Naive B cell (primary cell): ENCODE data around the gene TUBB6. TPM values are rescaled to one million over a fixed set of nuclear protein-coding genes. Genes with fewer than 3 reads are reported as not detected.
A peak's percentile ranks its signal among the peaks of the same experiment; 100 is the strongest.

Experiments used
- ATAC-seq, 2 donors: fragments of 150-1000 bp; cut with Tn5 transposase; 2 replicates each; pipeline ENCODE4 v1.10.0; 2021; ENCODE audit warnings: low read depth in 2 of 2, mild to moderate bottlenecking in 2 of 2, moderate library complexity in 2 of 2
- DNase-seq: peaks from one replicate; pipeline ENCODE4 v3.0.0; 2022
- H3K27ac Mint-ChIP-seq, 6 donors: one replicate each; pipeline ENCODE4 v1.8.0; 2020 to 2022; ENCODE audit warnings: mild to moderate bottlenecking in 6 of 6, mixed read lengths in 6 of 6, moderate library complexity in 5 of 6, inconsistent platforms in 2 of 6
- H3K27me3 Mint-ChIP-seq, 3 donors: one replicate each; pipeline ENCODE4 v1.8.0; 2021 to 2022; ENCODE audit warnings: mixed read lengths in 3 of 3, mild to moderate bottlenecking in 1 of 3
- H3K36me3 Mint-ChIP-seq, 2 donors: one replicate each; pipeline ENCODE4 v1.8.0; 2020 to 2022; ENCODE audit warnings: mixed read lengths in 2 of 2, inconsistent platforms in 1 of 2, mild to moderate bottlenecking in 1 of 2
- H3K4me1 Mint-ChIP-seq, 3 donors: one replicate each; pipeline ENCODE4 v1.8.0; 2020 to 2022; ENCODE audit warnings: mixed read lengths in 3 of 3, inconsistent platforms in 1 of 3, mild to moderate bottlenecking in 1 of 3, moderate library complexity in 1 of 3
- H3K4me3 Mint-ChIP-seq, 8 donors: one replicate each; pipeline ENCODE4 v1.8.0; 2020 to 2022; ENCODE audit warnings: mild to moderate bottlenecking in 8 of 8, mixed read lengths in 8 of 8, moderate library complexity in 8 of 8, inconsistent platforms in 2 of 8
- H3K9me3 Mint-ChIP-seq, 7 donors: one replicate each; pipeline ENCODE4 v1.8.0; 2020 to 2022; ENCODE audit warnings: mixed read lengths in 7 of 7, mild to moderate bottlenecking in 5 of 7, inconsistent platforms in 2 of 7, moderate library complexity in 1 of 7
- polyA plus RNA-seq, 6 donors: library from polyadenylated mRNA; unstranded; fragments of 300-500 nt; fragmentation: Illumina TruSeq; gene quantifications; one replicate each; pipeline ENCODE4 v1.2.3, GENCODE V29; 2021; ENCODE audit warnings: low read depth in 6 of 6

TUBB6 gene
- polyA plus RNA-seq, 6 donors from 2014 or later = 28.3 to 56.7 (median 43.6) TPM

- peak overlapping the region in 3 of 6 donors; percentile 38 to 69 (median 49) for H3K27ac Mint-ChIP-seq
- no peak for DNase-seq
- H3K9me3 Mint-ChIP-seq = peaks cover 0 to 25% (median 6%) of the 10 kb centered on the region in 7 donors
- H3K27me3 Mint-ChIP-seq = no peaks in the 10 kb centered on the region
- ATAC-seq = no peak
- peaks cover 25 to 54% (median 45%) of the 10 kb centered on the region in 3 donors for H3K4me1 Mint-ChIP-seq
- H3K36me3 Mint-ChIP-seq = peaks cover 8 to 10% of the 10 kb centered on the region in 2 donors
- H3K4me3 Mint-ChIP-seq = no peak overlapping the region
Measured at GRCh38 chr18:12312976-12313375, 4.9 kb downstream of the TUBB6 start.

- H3K9me3 Mint-ChIP-seq = peaks cover 0 to 25% (median 6%) of the 10 kb centered on the region in 7 donors
- peak overlapping the region in 5 of 6 donors; percentile 38 to 82 (median 66) for H3K27ac Mint-ChIP-seq
- peaks cover 32 to 61% (median 51%) of the 10 kb centered on the region in 3 donors for H3K4me1 Mint-ChIP-seq
- H3K27me3 Mint-ChIP-seq = no peaks in the 10 kb centered on the region
- no peak for DNase-seq
- peak overlapping the region in 5 of 8 donors; percentile 13 to 77 (median 14) for H3K4me3 Mint-ChIP-seq
- H3K36me3 Mint-ChIP-seq = peaks cover 8 to 10% of the 10 kb centered on the region in 2 donors
- no peak for ATAC-seq
Measured at GRCh38 chr18:12313530-12314245, 5.6 kb downstream of the TUBB6 start.

- Mint-ChIP-seq H3K4me1 (peaks cover 28 to 64% (median 45%) of the 10 kb centered on the region in 3 donors), H3K27me3 (no peaks in the 10 kb centered on the region), H3K36me3 (peaks cover 8 to 10% of the 10 kb centered on the region in 2 donors), H3K4me3 (peak overlapping the region in 7 of 8 donors; percentile 34 to 77 (median 57)), H3K27ac (peak overlapping the region in 4 of 6 donors; percentile 30 to 89 (median 76)), H3K9me3 (peaks cover 0 to 25% (median 6%) of the 10 kb centered on the region in 7 donors)
- peak; percentile 30 for ATAC-seq
- no peak for DNase-seq
Measured at GRCh38 chr18:12314591-12315305, 6.7 kb downstream of the TUBB6 start.

- peak overlapping the region in 5 of 6 donors; percentile 66 to 93 (median 86) for H3K27ac Mint-ChIP-seq
- DNase-seq = peak; percentile 38
- peak overlapping the region; percentile 6 to 88 (median 66) for H3K4me3 Mint-ChIP-seq
- H3K36me3 Mint-ChIP-seq = peaks cover 8 to 10% of the 10 kb centered on the region in 2 donors
- no peaks in the 10 kb centered on the region for H3K27me3 Mint-ChIP-seq
- peaks cover 29 to 64% (median 45%) of the 10 kb centered on the region in 3 donors for H3K4me1 Mint-ChIP-seq
- peak; percentile 45 to 61 for ATAC-seq
- peaks cover 0 to 24% (median 6%) of the 10 kb centered on the region in 7 donors for H3K9me3 Mint-ChIP-seq
Measured at GRCh38 chr18:12315490-12315889, 7.4 kb downstream of the TUBB6 start.

GRCh38 chr18:12315911-12316310 is 7.9 kb downstream of the TUBB6 start:
- ATAC-seq (no peak), DNase-seq (no peak)
- Mint-ChIP-seq H3K27ac (peak overlapping the region in 5 of 6 donors; percentile 66 to 93 (median 86)), H3K27me3 (no peaks in the 10 kb centered on the region), H3K4me1 (peaks cover 33 to 69% (median 49%) of the 10 kb centered on the region in 3 donors), H3K36me3 (peaks cover 8 to 10% of the 10 kb centered on the region in 2 donors), H3K9me3 (peaks cover 0 to 19% (median 6%) of the 10 kb centered on the region in 7 donors), H3K4me3 (peak overlapping the region; percentile 6 to 88 (median 66))

- H3K27me3 Mint-ChIP-seq = no peaks in the 10 kb centered on the region
- peak overlapping the region; percentile 58 to 95 (median 84) for H3K27ac Mint-ChIP-seq
- peaks cover 0 to 9% (median 0%) of the 10 kb centered on the region in 7 donors for H3K9me3 Mint-ChIP-seq
- no peaks in the 10 kb centered on the region for H3K36me3 Mint-ChIP-seq
- H3K4me3 Mint-ChIP-seq = peak overlapping the region; percentile 29 to 82 (median 68)
- H3K4me1 Mint-ChIP-seq = peaks cover 40 to 79% (median 55%) of the 10 kb centered on the region in 3 donors
- ATAC-seq = peak; percentile 63 to 66
- DNase-seq = peak; percentile 51
Measured at GRCh38 chr18:12317664-12318333, 9.8 kb downstream of the TUBB6 start.

GRCh38 chr18:12318334-12318697 is 10.3 kb downstream of the TUBB6 start:
- Mint-ChIP-seq H3K27me3 (no peaks in the 10 kb centered on the region), H3K36me3 (no peaks in the 10 kb centered on the region), H3K4me3 (peak overlapping the region; percentile 29 to 82 (median 68)), H3K27ac (peak overlapping the region; percentile 54 to 92 (median 82)), H3K9me3 (peaks cover 0 to 4% (median 0%) of the 10 kb centered on the region in 7 donors), H3K4me1 (peaks cover 40 to 84% (median 54%) of the 10 kb centered on the region in 3 donors)
- DNase-seq (no peak), ATAC-seq (peak; percentile 15 to 22)

GRCh38 chr18:12318857-12319256 is 10.8 kb downstream of the TUBB6 start:
- DNase-seq (no peak), ATAC-seq (no peak)
- Mint-ChIP-seq H3K27me3 (no peaks in the 10 kb centered on the region), H3K36me3 (no peaks in the 10 kb centered on the region), H3K9me3 (no peaks in the 10 kb centered on the region), H3K4me3 (peak overlapping the region in 3 of 8 donors; percentile 29 to 82 (median 67)), H3K4me1 (peaks cover 40 to 80% (median 48%) of the 10 kb centered on the region in 3 donors), H3K27ac (peak overlapping the region in 5 of 6 donors; percentile 6 to 92 (median 76))

GRCh38 chr18:12321333-12321732 is 13.3 kb downstream of the TUBB6 start:
- Mint-ChIP-seq H3K4me1 (peaks cover 29 to 55% (median 30%) of the 10 kb centered on the region in 3 donors), H3K27me3 (no peaks in the 10 kb centered on the region), H3K9me3 (no peaks in the 10 kb centered on the region), H3K27ac (peak overlapping the region in 5 of 6 donors; percentile 56 to 86 (median 65)), H3K36me3 (no peaks in the 10 kb centered on the region), H3K4me3 (peak overlapping the region in 3 of 8 donors; percentile 44 to 73 (median 51))
- ATAC-seq = peak; percentile 54 to 62
- no peak for DNase-seq

- Mint-ChIP-seq H3K36me3 (peaks cover 7% of the 10 kb centered on the region in 2 donors), H3K27ac (no peak overlapping the region), H3K4me1 (peaks cover 16 to 34% (median 17%) of the 10 kb centered on the region in 3 donors), H3K9me3 (no peaks in the 10 kb centered on the region), H3K4me3 (no peak overlapping the region), H3K27me3 (no peaks in the 10 kb centered on the region)
- DNase-seq (no peak), ATAC-seq (no peak)
Measured at GRCh38 chr18:12324991-12325725, 17.1 kb downstream of the TUBB6 start.

GRCh38 chr18:12325726-12326245 is 17.7 kb downstream of the TUBB6 start:
- H3K27ac Mint-ChIP-seq = no peak overlapping the region
- H3K4me3 Mint-ChIP-seq = no peak overlapping the region
- ATAC-seq (no peak), DNase-seq (no peak)
- no peaks in the 10 kb centered on the region for H3K9me3 Mint-ChIP-seq
- peaks cover 7% of the 10 kb centered on the region in 2 donors for H3K36me3 Mint-ChIP-seq
- no peaks in the 10 kb centered on the region for H3K27me3 Mint-ChIP-seq
- H3K4me1 Mint-ChIP-seq = peaks cover 12 to 27% (median 12%) of the 10 kb centered on the region in 3 donors

GRCh38 chr18:12326711-12327460 is 18.8 kb downstream of the TUBB6 start:
- H3K36me3 Mint-ChIP-seq = peaks cover 7% of the 10 kb centered on the region in 2 donors
- peak overlapping the region in 1 of 6 donors; percentile 22 for H3K27ac Mint-ChIP-seq
- no peaks in the 10 kb centered on the region for H3K9me3 Mint-ChIP-seq
- no peaks in the 10 kb centered on the region for H3K27me3 Mint-ChIP-seq
- ATAC-seq = no peak
- H3K4me3 Mint-ChIP-seq = no peak overlapping the region
- H3K4me1 Mint-ChIP-seq = peaks cover 3 to 18% (median 5%) of the 10 kb centered on the region in 3 donors
- DNase-seq = no peak
